HepG2 (cell line): ENCODE results near the gene HNRNPA1. TPM values are rescaled to one million over a fixed set of nuclear protein-coding genes. Genes with fewer than 3 reads are reported as not detected.
A peak's percentile ranks its signal among the peaks of the same experiment; 100 is the strongest.

ENCODE experiments used
- GTF3A ChIP-seq: sonication (generic); formaldehyde crosslinking; conservative IDR thresholded peaks from 2 replicates; pipeline ENCODE4 v1.4.0; 2020; ENCODE audit warnings: mild to moderate bottlenecking, missing genetic modification reagents
- HOXD1 ChIP-seq: sonication (generic); formaldehyde crosslinking; IDR thresholded peaks from 2 replicates; pipeline ENCODE4 v1.5.0; 2020; ENCODE audit warnings: missing genetic modification reagents
- IKZF4 ChIP-seq: sonication (generic); formaldehyde crosslinking; IDR thresholded peaks from 2 replicates; pipeline ENCODE4 v1.5.1; 2020; ENCODE audit warnings: borderline replicate concordance, mild to moderate bottlenecking, low read depth, missing genetic modification reagents; ENCODE audit errors: not compliant biosample characterization
- MATR3 ChIP-seq: sonication (generic); formaldehyde crosslinking; IDR thresholded peaks from 2 replicates; pipeline ENCODE4 v1.4.0; 2020; ENCODE audit warnings: missing genetic modification reagents
- SNAPC5 ChIP-seq: sonication (generic); formaldehyde crosslinking; IDR thresholded peaks from 2 replicates; pipeline ENCODE4 v1.8.1; 2023; ENCODE audit warnings: mild to moderate bottlenecking, missing genetic modification reagents, borderline replicate concordance
- THAP7 ChIP-seq: sonication (generic); formaldehyde crosslinking; IDR thresholded peaks from 2 replicates; pipeline ENCODE4 v1.8.1; 2023; ENCODE audit warnings: mild to moderate bottlenecking, missing genetic modification reagents
- TIGD3 ChIP-seq: sonication (generic); formaldehyde crosslinking; IDR thresholded peaks from 2 replicates; pipeline ENCODE4 v1.5.1; 2020; ENCODE audit warnings: mild to moderate bottlenecking, missing genetic modification reagents, borderline replicate concordance
- ZBED4 ChIP-seq: sonication (generic); formaldehyde crosslinking; IDR thresholded peaks from 2 replicates; pipeline ENCODE4 v1.4.0; 2020; ENCODE audit warnings: missing genetic modification reagents, borderline replicate concordance
- ZBTB34 ChIP-seq: sonication (generic); formaldehyde crosslinking; IDR thresholded peaks from 2 replicates; pipeline ENCODE4 v1.8.0; 2022; ENCODE audit warnings: mild to moderate bottlenecking, missing genetic modification reagents
- ZHX1 ChIP-seq: sonication (generic); formaldehyde crosslinking; IDR thresholded peaks from 2 replicates; pipeline ENCODE4 v1.8.1; 2022; ENCODE audit warnings: low read depth, mild to moderate bottlenecking, missing genetic modification reagents
- ZNF329 ChIP-seq: sonication (generic); formaldehyde crosslinking; IDR thresholded peaks from 2 replicates; pipeline ENCODE4 v1.9.0; 2021; ENCODE audit warnings: low read depth, mild to moderate bottlenecking, missing genetic modification reagents
- ZNF446 ChIP-seq: sonication (generic); formaldehyde crosslinking; IDR thresholded peaks from 2 replicates; pipeline ENCODE4 v1.5.0; 2020; ENCODE audit warnings: mild to moderate bottlenecking, missing genetic modification reagents
- ZNF7 ChIP-seq: IDR thresholded peaks from 2 replicates; pipeline ENCODE4 v1.6.1; 2016; ENCODE audit warnings: missing biosample characterization, missing genetic modification reagents
- ZNF879 ChIP-seq: sonication (generic); formaldehyde crosslinking; IDR thresholded peaks from 2 replicates; pipeline ENCODE4 v1.8.1; 2023; ENCODE audit warnings: missing genetic modification reagents
- ZUFSP ChIP-seq: sonication (generic); formaldehyde crosslinking; IDR thresholded peaks from 2 replicates; pipeline ENCODE4 v1.9.0; 2021; ENCODE audit warnings: missing genetic modification reagents, mild to moderate bottlenecking, borderline replicate concordance
- polyA plus RNA-seq, 8 experiments: library from polyadenylated mRNA; depleted of rRNA in 3 of 8; stranded (reverse) in 7 of 8; unstranded in 1 of 8; fragments of >200 nt; fragmentation: Illumina TruSeq in 4 of 8; extraction: Trizol in 4 of 8; gene quantifications; 2 replicates each; pipeline versions ENCODE4 v1.2.1 to v1.2.3, GENCODE V29; 2011 to 2016; ENCODE audit warnings: low read depth in 4 of 8, missing spikeins in 1 of 8, mixed read lengths in 1 of 8; ENCODE audit not compliant: insufficient read depth in 1 of 8
- total RNA-seq, 5 experiments: library from RNA; depleted of rRNA; stranded (reverse); fragments of >200 nt; fragmentation: Illumina TruSeq; extraction: Trizol; gene quantifications; 2 replicates each; pipeline ENCODE4 v1.2.3, GENCODE V29; 2016; ENCODE audit warnings: low read depth in 1 of 5

HNRNPA1 gene
- total and polyA plus RNA-seq, 2 of the 13 experiments (the other 11 are each of a cell fraction or from before 2014, with no cell fraction given) = 535 to 1,820 TPM

GRCh38 chr12:54300732-54301427 lies 20.4 kb downstream of the HNRNPA1 start, which contains the start of gene NFE2 (continued):
- TF ChIP-seq ZBED4 (CRISPR knock-in tag) (no peak), THAP7 (CRISPR knock-in tag) (no peak), HOXD1 (no peak), ZNF446 (no peak), ZUFSP (CRISPR knock-in tag) (no peak), ZNF7 (CRISPR knock-in tag) (no peak), ZNF879 (CRISPR knock-in tag) (no peak), MATR3 (CRISPR knock-in tag) (no peak), IKZF4 (no peak), SNAPC5 (CRISPR knock-in tag) (no peak), ZBTB34 (CRISPR knock-in tag) (no peak), GTF3A (CRISPR knock-in tag) (peak; percentile 86; the same call in 1 of the 2 replicates), TIGD3 (CRISPR knock-in tag) (no peak), ZHX1 (CRISPR knock-in tag) (no peak), ZNF329 (CRISPR knock-in tag) (no peak)
